ENCODE results near the gene KIAA1328.

Gene KIAA1328

DNA sequence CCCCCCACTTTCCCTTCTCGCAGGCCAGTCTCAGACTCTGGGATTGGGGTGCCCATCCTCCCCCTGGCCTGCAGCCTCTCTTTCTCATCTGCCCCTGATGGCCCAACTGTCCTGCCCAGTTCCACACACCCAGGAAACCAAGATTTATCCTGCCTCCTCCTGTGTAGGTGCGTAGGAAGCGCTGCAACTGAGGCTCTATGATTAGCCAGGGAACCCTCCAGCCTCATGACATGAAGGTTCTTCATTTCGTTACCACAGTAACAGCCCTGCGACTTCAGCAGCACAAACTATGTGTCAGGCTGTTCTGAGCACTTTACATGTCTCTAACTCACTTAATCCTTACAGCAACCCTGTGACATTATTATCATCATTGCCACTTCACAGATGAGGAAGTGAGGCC is 430.8 kb downstream of the KIAA1328 start:
- no peak for DNase-seq

DNA sequence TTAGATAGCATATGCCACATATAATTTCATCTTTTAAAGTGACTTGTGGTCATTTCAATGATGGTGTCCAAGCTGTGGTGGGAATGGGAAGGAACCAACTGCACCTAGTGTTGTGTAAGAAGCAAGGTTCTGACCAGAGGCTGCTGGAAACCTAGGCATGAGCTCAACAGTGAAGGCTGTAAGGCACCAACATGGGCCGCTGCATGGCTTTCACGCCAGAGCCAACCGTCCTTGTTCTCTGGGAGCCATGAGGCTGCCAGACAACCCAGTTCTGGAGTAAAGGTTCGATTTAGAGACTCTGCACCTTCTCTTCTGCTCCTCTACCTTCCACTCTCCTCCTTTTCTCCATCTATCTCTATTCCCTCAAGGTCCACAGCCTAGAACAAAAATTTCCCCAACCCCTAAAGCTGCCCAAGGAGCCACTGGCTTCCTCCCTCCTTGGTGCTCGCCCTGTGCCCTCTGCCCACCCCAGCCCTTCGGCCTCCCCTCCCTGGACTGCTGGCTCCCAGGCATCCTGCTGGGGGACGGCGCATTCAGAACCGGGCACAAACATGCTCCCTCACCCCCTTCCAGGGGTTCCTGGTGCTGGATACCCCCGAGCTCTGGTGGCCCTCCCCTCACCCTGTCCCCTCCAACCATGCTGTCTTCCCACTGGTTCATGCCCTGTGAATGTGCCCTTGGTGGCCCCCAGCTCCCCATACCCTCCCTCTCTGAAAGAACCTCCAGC is 431.6 kb downstream of the KIAA1328 start:
- DNase-seq: no peak

DNA sequence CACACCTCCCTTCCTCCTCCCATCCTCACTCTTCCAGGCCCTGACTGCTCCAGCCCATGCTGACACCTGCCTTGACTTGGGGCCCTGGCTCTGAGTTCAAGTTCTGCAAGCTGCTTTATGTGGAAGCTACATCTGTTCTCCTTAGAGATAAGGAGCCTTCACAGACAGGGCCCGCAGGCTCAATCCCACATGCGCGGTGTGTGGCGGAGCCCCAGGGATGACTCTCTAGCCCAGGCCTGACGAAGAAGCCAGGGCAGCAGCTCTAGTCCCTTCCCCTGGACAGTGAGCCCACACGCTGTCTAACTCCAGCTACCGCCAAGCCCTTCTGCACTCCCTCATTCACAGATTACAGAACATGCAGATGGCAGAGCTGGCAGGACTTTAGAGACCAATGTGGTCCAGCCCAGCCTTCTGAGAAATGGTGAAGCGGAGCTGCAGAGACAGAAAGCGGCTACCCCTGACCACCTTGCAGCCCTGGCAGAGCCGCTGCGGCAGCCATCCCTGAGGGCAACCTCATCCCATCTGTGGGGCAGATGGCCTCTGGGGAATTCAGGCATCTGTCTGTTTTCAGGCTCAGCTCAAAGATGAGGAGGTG is 432.4 kb downstream of the KIAA1328 start:
- no peak for DNase-seq

DNA sequence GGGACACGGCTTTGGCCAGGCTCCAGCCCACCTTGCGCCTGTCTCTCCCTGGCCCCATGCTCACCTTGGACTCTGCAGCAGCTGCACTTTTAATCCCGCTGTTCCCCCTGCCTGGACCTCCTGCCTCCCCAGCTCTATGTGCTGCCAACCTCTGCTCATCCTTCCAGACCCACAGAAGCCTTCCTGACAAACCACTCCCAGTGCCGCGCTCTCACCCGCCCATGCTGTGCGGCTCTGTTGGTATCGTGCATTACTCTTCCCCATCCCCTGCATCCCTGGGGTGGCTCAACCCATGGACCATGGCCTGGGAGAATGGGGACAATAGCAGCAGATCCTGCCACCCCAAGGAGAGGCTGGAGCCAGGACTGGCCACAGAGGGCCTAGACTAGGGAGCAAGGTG is 433.1 kb downstream of the KIAA1328 start:
- DNase-seq: no peak

DNA sequence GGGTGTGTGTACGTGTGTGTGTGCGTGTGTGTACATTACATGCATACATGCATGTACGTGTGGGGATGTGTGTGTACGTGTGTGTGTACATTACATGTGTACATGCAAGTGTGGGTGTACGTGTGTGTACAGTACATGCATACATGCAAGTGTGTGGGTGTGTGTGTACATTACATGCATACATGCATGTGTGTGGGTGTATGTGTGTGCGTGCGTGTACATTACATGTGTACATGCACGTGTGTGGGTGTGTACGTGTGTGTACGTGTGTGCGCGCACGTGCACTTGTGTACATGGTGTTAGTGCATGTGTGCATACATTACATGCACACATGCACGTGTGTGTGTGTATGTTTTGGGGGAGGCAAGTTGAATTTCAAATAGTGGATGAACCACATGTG is 436.0 kb downstream of the KIAA1328 start:
- DNase-seq: no peak

DNA sequence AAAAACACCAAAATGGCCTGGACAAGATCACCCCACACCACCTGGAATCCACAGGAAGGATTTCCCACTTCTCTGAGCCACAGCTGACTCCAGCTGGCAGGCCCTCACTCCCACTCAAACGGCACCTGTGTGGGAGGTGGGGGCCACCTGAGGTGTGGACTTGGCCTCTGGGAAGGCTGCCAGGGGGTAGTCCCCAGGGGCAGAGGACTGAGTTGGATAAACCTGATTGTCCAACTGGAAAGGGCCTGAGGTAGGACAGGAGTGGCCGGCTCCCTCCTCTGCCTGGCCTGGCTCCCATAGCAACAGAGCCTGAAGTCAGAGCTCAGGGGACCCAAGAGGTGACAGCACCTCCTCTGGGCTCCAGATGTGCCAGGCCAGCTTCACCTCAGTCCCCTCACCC is 436.5 kb downstream of the KIAA1328 start:
- DNase-seq: no peak

DNA sequence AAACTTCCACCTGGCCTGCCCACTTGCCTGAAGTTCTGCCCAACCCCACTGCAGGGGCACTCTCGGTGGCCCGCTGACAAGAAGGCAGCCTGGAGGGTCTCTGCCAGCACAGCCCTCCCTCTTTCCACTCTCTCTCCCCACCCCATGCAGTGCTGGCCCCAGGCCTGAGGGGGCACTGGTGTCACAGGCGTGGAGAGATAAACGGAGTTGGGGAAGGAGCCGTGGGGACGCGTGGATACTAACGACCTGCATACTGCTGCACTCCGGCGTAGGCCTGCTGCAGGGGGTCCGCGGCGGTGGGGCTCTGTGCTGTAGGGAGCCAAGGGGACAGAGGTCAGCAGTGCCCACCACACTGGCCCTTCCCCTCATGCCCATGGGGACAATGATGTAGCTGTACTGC is 437.4 kb downstream of the KIAA1328 start:
- DNase-seq: no peak

DNA sequence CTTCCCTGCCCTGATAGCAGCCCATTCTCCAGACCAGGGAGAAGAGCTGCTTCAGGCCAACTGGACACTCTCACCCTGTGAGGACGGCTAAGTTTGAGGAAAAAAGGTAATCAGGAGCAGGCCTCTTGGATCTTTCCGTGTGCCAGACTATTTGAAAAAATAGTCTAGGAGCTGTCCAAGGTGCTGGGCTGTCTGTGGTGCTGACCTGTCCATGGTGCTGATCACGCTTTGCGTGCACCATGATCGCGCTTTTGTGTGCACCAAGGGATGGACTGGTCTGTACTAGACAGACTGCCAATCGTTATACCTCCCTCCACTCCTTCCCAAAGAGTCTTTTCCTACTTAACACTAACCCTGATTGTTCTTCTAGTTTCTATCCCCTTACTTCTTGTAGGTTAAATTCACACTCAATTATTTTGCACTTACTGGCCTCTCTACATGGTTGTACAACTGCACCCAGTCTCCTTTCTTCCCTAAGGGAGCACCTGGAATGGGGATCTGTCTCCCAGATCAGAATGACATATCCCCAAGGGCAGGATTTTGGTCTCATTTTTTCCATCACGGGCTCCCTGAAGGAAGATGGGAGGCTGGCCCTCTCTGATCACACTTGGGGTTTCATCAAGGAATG is 441.2 kb downstream of the KIAA1328 start:
- DNase-seq: no peak

DNA sequence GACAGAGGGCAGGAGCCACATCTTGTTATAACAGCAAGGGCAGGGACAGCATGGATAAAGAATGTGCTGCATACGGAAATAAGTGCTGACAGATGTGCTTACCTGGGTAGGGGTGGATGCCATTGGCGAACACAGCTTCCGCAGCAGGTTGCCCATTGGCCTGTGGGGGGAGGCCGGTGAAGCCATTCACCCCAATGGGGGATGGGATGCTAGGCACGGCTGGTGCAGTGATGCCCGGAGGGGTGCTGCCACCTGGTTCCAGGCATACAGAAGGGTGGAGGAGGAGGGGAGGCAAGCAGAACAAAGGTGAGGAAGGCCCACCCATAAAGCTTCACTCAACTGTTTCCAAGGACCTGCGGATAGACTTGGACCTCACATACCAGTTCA is 441.7 kb downstream of the KIAA1328 start:
- no peak for DNase-seq

DNA sequence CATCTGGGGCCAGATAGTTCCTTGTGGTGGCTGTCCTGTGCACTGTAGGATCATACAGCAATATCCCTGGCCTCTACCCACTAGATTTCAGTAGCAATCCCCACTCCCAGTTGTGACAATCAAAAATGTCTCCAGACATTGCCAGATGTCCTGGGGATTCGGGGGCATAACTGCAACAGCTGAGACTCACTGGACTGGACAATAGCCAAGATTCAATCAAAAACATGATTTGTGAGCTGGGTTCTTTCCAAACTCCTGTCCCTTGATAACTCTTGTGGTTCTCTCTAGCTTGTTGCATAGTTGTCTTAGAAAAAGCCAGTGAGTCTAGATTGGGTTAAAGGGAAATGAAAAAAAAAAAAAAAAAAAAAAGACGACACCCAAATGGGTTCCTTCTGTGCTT is 443.3 kb downstream of the KIAA1328 start:
- DNase-seq: no peak

DNA sequence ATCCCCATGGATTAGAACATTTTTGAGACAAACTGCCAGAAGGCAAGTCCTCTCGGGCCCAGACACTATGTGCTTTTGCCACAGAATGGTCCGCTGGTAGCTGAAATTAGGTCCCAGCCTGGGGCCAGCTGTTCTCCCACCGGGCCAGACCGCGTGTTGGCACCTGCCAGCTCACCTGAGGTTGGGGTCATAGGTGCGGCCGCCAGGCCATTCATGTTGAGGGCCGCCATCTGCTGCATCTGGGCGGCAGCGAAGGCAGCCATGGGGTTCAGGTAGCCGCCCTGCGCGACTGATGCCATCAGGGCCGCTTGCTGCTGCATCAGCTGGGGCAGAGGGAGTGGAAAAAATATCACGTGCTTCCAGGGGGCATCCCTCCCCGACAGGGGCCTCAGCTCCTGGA is 443.9 kb downstream of the KIAA1328 start:
- DNase-seq: no peak

DNA sequence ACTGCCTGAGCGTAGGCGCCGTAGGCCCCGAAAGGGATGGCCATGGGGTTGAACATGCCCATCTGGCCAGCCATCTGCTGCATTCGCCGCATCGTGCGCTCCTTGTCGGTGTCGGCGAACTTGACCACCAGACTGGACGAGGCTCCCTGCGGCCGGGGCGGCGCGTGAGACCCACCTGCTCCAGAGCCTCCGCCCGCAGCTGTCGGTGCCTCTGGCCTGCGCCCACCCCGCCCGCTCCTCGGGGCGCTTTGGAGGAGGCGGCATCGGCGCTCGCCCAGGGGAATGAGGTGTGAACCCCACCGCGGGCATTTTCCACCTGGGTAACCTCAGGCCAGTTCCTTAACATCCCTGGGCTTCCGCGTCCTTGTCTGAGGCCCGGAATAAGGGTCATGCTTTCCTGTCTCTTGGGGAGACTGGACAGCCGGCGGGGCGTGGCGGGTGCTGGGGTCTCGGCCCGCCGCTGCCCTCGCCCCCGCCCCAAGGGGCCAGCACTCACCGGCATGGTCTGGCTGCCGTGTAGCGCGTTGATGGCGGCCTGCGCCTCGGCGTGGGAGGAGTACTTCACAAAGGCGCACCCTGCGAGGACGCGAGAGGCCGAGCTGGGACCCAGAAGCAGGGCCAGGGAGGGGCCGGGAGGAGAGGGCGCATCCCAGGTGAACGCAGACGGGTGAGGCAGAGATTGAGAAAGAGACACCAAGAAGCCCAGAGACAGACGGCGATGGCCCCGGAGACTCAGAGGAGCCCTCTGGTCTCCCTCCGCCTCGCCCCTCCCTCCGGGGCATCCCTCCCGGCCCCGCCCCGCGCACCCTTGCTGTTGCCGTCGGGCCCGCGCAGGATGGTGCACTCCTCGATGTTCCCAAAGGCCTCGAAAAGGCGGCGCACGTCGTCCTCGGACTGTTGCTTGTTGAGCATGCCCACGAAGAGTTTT is 445.6 kb downstream of the KIAA1328 start:
- no peak for DNase-seq

DNA sequence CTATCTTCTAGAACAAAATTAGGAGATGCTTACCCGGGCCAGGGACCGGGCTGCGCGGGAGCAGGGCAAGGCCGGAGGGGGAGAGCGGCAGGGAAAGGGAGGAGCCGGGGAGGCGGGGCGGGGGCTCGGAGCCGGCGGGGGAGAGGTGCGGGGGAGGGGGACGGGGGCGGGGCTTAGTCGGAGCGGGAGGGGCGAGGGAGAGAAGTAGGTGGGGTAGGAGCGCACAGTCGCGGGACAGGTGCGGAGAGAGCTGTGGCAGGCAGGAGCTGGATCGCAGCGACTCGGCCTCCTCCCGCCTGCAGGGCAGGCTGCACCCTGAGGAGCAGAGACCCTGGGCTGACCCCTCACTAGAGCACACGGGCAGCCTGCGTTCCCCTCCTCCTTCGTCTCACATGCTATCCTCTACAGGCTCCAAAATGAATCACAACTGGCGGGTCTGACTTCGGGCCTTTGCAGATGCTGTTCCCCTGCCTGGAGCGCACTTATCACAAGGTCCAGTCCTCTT is 446.4 kb downstream of the KIAA1328 start:
- no peak for DNase-seq

DNA sequence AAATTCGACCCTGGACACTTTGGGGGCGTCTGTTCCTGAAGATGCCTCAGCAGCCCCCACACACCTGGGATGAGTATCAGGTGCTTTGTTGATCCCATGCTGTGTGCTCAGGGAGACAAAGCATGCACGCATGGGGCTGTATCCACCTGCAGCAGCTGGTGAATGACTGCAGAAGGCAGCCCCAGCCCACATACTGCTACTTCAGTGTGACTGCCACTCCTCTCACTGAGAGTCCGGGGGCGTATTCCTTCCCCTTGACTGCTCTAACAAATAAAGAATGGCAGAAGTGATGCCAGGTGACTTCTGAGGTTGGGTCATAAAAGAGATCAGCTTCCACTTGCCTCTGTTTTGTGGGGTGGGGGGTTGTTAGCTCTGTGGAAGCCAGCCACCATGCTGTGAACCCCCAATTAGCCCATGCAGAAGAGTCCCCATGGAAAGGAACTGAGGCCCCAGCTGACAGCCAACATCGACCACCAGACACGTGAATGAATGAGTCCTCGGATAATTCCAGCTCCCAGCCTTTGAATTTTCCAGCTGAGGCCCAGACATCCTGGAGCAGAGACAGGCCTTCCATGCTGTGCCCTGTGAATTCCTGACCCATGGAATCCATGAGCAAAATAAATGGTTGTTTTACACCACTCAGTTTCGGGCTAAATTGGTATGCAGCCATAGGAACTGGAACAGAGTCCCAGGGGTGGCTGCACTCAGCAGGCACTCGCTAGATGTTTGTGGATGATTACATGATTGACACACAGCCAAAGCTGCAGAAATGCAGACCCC is 447.4 kb downstream of the KIAA1328 start:
- DNase-seq: no peak

DNA sequence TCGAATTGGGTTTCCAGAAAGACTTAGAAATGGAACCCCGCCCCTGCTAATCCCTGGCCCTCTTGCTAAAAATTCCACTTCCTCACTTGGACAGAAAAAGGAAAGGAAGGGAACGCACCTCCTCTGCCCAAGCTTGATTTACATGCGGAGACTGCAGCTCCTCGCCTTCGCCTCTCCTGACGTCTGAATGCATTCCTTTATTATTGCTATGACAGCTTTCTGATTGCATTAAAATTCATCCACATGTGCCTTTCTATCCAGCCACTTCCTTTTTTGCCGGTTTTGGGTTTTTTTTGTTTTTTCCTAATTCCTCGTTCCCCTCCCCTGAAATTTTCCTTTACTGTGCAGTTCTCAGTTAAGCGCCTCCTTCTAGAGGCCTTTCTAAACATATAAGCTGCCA is 448.9 kb downstream of the KIAA1328 start:
- no peak for DNase-seq
